ENCODE results near the gene PNMT. TPM values are rescaled to one million over a fixed set of nuclear protein-coding genes. Genes with fewer than 3 reads are reported as not detected.

Gene PNMT
- polyA plus RNA-seq, 1 donor, result 2.1 TPM

- H3K4me3 ChIP-seq (ENCODE audit: low read length), result no peak overlapping the region
- H3K9me3 ChIP-seq (ENCODE audit: control insufficient read depth, low read depth, low read length), result no peaks in the 10 kb centered on the region
- no peak for DNase-seq
- WGBS (ENCODE audit: insufficient coverage, low lambda C conversion rate), result 80% methylated on average over 1 of the region's 9 CpGs
- H3K36me3 ChIP-seq (ENCODE audit: control insufficient read depth, insufficient read depth, low read length), result no peaks in the 10 kb centered on the region
- H3K4me1 ChIP-seq (ENCODE audit: control insufficient read depth, insufficient read depth, low read length), result peaks cover 28% of the 10 kb centered on the region
- no peaks in the 10 kb centered on the region for H3K27me3 ChIP-seq (ENCODE audit: control insufficient read depth, insufficient read depth, low read length)
- H3K27ac ChIP-seq (ENCODE audit: low read length), result no peak overlapping the region
Observed at GRCh38 chr17:39642291-39643074, 25.8 kb upstream of the PNMT start.

- Histone ChIP-seq H3K36me3 (ENCODE audit: control insufficient read depth, insufficient read depth, low read length) (no peaks in the 10 kb centered on the region), H3K27me3 (ENCODE audit: control insufficient read depth, insufficient read depth, low read length) (no peaks in the 10 kb centered on the region), H3K4me1 (ENCODE audit: control insufficient read depth, insufficient read depth, low read length) (peaks cover 23% of the 10 kb centered on the region), H3K9me3 (ENCODE audit: control insufficient read depth, low read depth, low read length) (no peaks in the 10 kb centered on the region), H3K4me3 (ENCODE audit: low read length) (no peak overlapping the region), H3K27ac (ENCODE audit: low read length) (no peak overlapping the region)
- no CpG with 5 or more reads among the region's 4 CpGs for WGBS (ENCODE audit: insufficient coverage, low lambda C conversion rate)
- no peak for DNase-seq
Observed at GRCh38 chr17:39643271-39643670, 25.0 kb upstream of the PNMT start.

- WGBS (ENCODE audit: insufficient coverage, low lambda C conversion rate), result no CpG with 5 or more reads among the region's 5 CpGs
- H3K4me3 ChIP-seq (ENCODE audit: low read length), result no peak overlapping the region
- H3K4me1 ChIP-seq (ENCODE audit: control insufficient read depth, insufficient read depth, low read length), result peaks cover 19% of the 10 kb centered on the region
- no peaks in the 10 kb centered on the region for H3K36me3 ChIP-seq (ENCODE audit: control insufficient read depth, insufficient read depth, low read length)
- no peak for DNase-seq
- no peak overlapping the region for H3K27ac ChIP-seq (ENCODE audit: low read length)
- H3K27me3 ChIP-seq (ENCODE audit: control insufficient read depth, insufficient read depth, low read length), result no peaks in the 10 kb centered on the region
- H3K9me3 ChIP-seq (ENCODE audit: control insufficient read depth, low read depth, low read length), result no peaks in the 10 kb centered on the region
Observed at GRCh38 chr17:39647256-39647655, 21.0 kb upstream of the PNMT start.

GRCh38 chr17:39648616-39649366 lies 19.5 kb upstream of the PNMT start:
- H3K27ac ChIP-seq (ENCODE audit: low read length), result no peak overlapping the region

GRCh38 chr17:39650121-39650579 lies 18.1 kb upstream of the PNMT start:
- peaks cover 37% of the 10 kb centered on the region for H3K4me1 ChIP-seq (ENCODE audit: control insufficient read depth, insufficient read depth, low read length)
- no peak for DNase-seq
- WGBS (ENCODE audit: insufficient coverage, low lambda C conversion rate), result 70% methylated on average over 2 of the region's 11 CpGs

More at GRCh38 chr17:39648616-39649366, 19.5 kb upstream of the PNMT start:
- H3K4me3 ChIP-seq (ENCODE audit: low read length), result no peak overlapping the region
- 64% methylated on average over 6 of the region's 15 CpGs for WGBS (ENCODE audit: insufficient coverage, low lambda C conversion rate)
- H3K9me3 ChIP-seq (ENCODE audit: control insufficient read depth, low read depth, low read length), result no peaks in the 10 kb centered on the region
- no peaks in the 10 kb centered on the region for H3K27me3 ChIP-seq (ENCODE audit: control insufficient read depth, insufficient read depth, low read length)
- no peak for DNase-seq
- peaks cover 35% of the 10 kb centered on the region for H3K4me1 ChIP-seq (ENCODE audit: control insufficient read depth, insufficient read depth, low read length)
- H3K36me3 ChIP-seq (ENCODE audit: control insufficient read depth, insufficient read depth, low read length), result peaks cover 2% of the 10 kb centered on the region

GRCh38 chr17:39651923-39652586 lies 16.2 kb upstream of the PNMT start:
- Histone ChIP-seq H3K36me3 (ENCODE audit: control insufficient read depth, insufficient read depth, low read length) (peaks cover 21% of the 10 kb centered on the region), H3K4me3 (ENCODE audit: low read length) (no peak overlapping the region), H3K27ac (ENCODE audit: low read length) (peak overlapping the region; percentile 38), H3K27me3 (ENCODE audit: control insufficient read depth, insufficient read depth, low read length) (no peaks in the 10 kb centered on the region), H3K9me3 (ENCODE audit: control insufficient read depth, low read depth, low read length) (no peaks in the 10 kb centered on the region), H3K4me1 (ENCODE audit: control insufficient read depth, insufficient read depth, low read length) (peaks cover 37% of the 10 kb centered on the region)
- no CpG with 5 or more reads among the region's 8 CpGs for WGBS (ENCODE audit: insufficient coverage, low lambda C conversion rate)
- peak in 1 of 2 donors; percentile 66 for DNase-seq

More at GRCh38 chr17:39650121-39650579, 18.1 kb upstream of the PNMT start:
- Histone ChIP-seq H3K36me3 (ENCODE audit: control insufficient read depth, insufficient read depth, low read length) (peaks cover 9% of the 10 kb centered on the region), H3K4me3 (ENCODE audit: low read length) (no peak overlapping the region), H3K27me3 (ENCODE audit: control insufficient read depth, insufficient read depth, low read length) (no peaks in the 10 kb centered on the region), H3K27ac (ENCODE audit: low read length) (no peak overlapping the region), H3K9me3 (ENCODE audit: control insufficient read depth, low read depth, low read length) (no peaks in the 10 kb centered on the region)

- H3K36me3 ChIP-seq (ENCODE audit: control insufficient read depth, insufficient read depth, low read length), result peaks cover 26% of the 10 kb centered on the region
- peak in 1 of 2 donors; percentile 48 for DNase-seq
- H3K27me3 ChIP-seq (ENCODE audit: control insufficient read depth, insufficient read depth, low read length), result no peaks in the 10 kb centered on the region
- no peak overlapping the region for H3K4me3 ChIP-seq (ENCODE audit: low read length)
- peaks cover 37% of the 10 kb centered on the region for H3K4me1 ChIP-seq (ENCODE audit: control insufficient read depth, insufficient read depth, low read length)
- H3K9me3 ChIP-seq (ENCODE audit: control insufficient read depth, low read depth, low read length), result no peaks in the 10 kb centered on the region
- WGBS (ENCODE audit: insufficient coverage, low lambda C conversion rate), result no CpG with 5 or more reads among the region's 7 CpGs
- peak overlapping the region; percentile 38 for H3K27ac ChIP-seq (ENCODE audit: low read length)
Observed at GRCh38 chr17:39652587-39653315, 15.5 kb upstream of the PNMT start.

GRCh38 chr17:39653316-39653661 lies 15.0 kb upstream of the PNMT start:
- H3K27ac ChIP-seq (ENCODE audit: low read length), result peak overlapping the region; percentile 38
- no peak for DNase-seq
- peaks cover 36% of the 10 kb centered on the region for H3K4me1 ChIP-seq (ENCODE audit: control insufficient read depth, insufficient read depth, low read length)
- peaks cover 31% of the 10 kb centered on the region for H3K36me3 ChIP-seq (ENCODE audit: control insufficient read depth, insufficient read depth, low read length)
- no peak overlapping the region for H3K4me3 ChIP-seq (ENCODE audit: low read length)
- no peaks in the 10 kb centered on the region for H3K9me3 ChIP-seq (ENCODE audit: control insufficient read depth, low read depth, low read length)
- no CpG with 5 or more reads among the region's 12 CpGs for WGBS (ENCODE audit: insufficient coverage, low lambda C conversion rate)
- H3K27me3 ChIP-seq (ENCODE audit: control insufficient read depth, insufficient read depth, low read length), result no peaks in the 10 kb centered on the region

- no CpG with 5 or more reads among the region's 14 CpGs for whole genome bisulfite sequencing (ENCODE audit: insufficient coverage, low lambda C conversion rate)
Observed at GRCh38 chr17:39653662-39654331, 14.5 kb upstream of the PNMT start.

More at GRCh38 chr17:39653662-39654331, 14.5 kb upstream of the PNMT start:
- Histone ChIP-seq H3K27ac (ENCODE audit: low read length) (peak overlapping the region; percentile 38), H3K4me3 (ENCODE audit: low read length) (no peak overlapping the region), H3K4me1 (ENCODE audit: control insufficient read depth, insufficient read depth, low read length) (peaks cover 31% of the 10 kb centered on the region), H3K9me3 (ENCODE audit: control insufficient read depth, low read depth, low read length) (no peaks in the 10 kb centered on the region), H3K27me3 (ENCODE audit: control insufficient read depth, insufficient read depth, low read length) (no peaks in the 10 kb centered on the region), H3K36me3 (ENCODE audit: control insufficient read depth, insufficient read depth, low read length) (peaks cover 36% of the 10 kb centered on the region)
- peak in 1 of 2 donors; percentile 43 for DNase-seq

All from large intestine (tissue), 3 donors.